Transverse colon (tissue), 4 donors: Measurements from ENCODE around the gene SGCG. TPM values are rescaled to one million over a fixed set of nuclear protein-coding genes. Genes with fewer than 3 reads are reported as not detected.
"Not testable (repeated sequence)": the region's sequence is repeated elsewhere in the genome, so short reads cannot be mapped to it uniquely, and the experiment has no call there.

Experiments used
- DNase-seq: peaks from one replicate; pipeline ENCODE4 v3.0.0-alpha.2; 2019
- H3K27ac ChIP-seq, 4 donors: fragments of 200-600 bp; sonication (generic); 2 replicates each; pipeline ENCODE4 v1.5.1; 2016 to 2018; ENCODE audit warnings: inconsistent platforms in 4 of 4
- H3K27me3 ChIP-seq: fragments of 200-600 bp; sonication (generic); 2 replicates; pipeline ENCODE4 v1.5.1; 2017; ENCODE audit warnings: inconsistent platforms
- H3K36me3 ChIP-seq, 4 donors: fragments of 200-600 bp; sonication (generic); 2 replicates each; pipeline ENCODE4 v1.5.1; 2017 to 2019; ENCODE audit warnings: inconsistent platforms in 4 of 4
- H3K4me1 ChIP-seq, 4 donors: fragments of 200-600 bp; sonication (generic); 2 replicates each; pipeline ENCODE4 v1.5.1; 2017 to 2020; ENCODE audit warnings: inconsistent platforms in 4 of 4
- H3K4me3 ChIP-seq, 4 donors: fragments of 200-600 bp; sonication (generic); 1 replicate in 1 of 4; 2 replicates in 3 of 4; pipeline versions ENCODE4 v1.5.1 to v1.6.1; 2017 to 2019; ENCODE audit warnings: inconsistent platforms in 4 of 4
- H3K9me3 ChIP-seq, 2 donors: fragments of 200-600 bp; sonication (generic); 2 replicates each; pipeline ENCODE4 v1.5.1; 2017 to 2019; ENCODE audit warnings: inconsistent platforms in 2 of 2
- EP300 ChIP-seq: sonication (generic); formaldehyde crosslinking; IDR thresholded peaks from one replicate; pipeline ENCODE4 v1.6.1; 2017; ENCODE audit warnings: antibody characterized with exemption, low read depth
- POLR2A ChIP-seq: fragments of 450-650 bp; IDR thresholded peaks from one replicate; pipeline ENCODE4 v1.6.1; 2016; ENCODE audit warnings: antibody characterized with exemption, mild to moderate bottlenecking, moderate library complexity
- POLR2AphosphoS5 ChIP-seq, 3 donors: sonication (generic); formaldehyde crosslinking; IDR thresholded peaks; one replicate each; pipeline ENCODE4 v1.6.1; 2016; ENCODE audit warnings: antibody characterized with exemption in 3 of 3
- WGBS, 2 donors: methylation state at CpG; one replicate each; pipeline ENCODE4 v1.1.5; 2018; ENCODE audit warnings: low coverage in 1 of 2; 5-methylcytosine and 5-hydroxymethylcytosine counted together
- in situ Hi-C, 4 donors: fragments of 200-750 bp; cut with MboI; loops; one replicate each; pipeline versions ENCODE4 v1.15.0 to v1.15.1; 2017; ENCODE audit warnings: low sequenced_read_pairs in 3 of 4, low pct_ligation_motif_present in 1 of 4, low pct_unique_long_range_greater_than_20kb in 1 of 4
- intact Hi-C: fragments of 100-400 bp; cut with DNase I; formaldehyde crosslinking; loops from one replicate; pipeline ENCODE4 v1.15.1; 2023; ENCODE audit warnings: low total_unique reads
- total RNA-seq, 4 donors: library from RNA; depleted of rRNA; stranded (reverse); fragments of >200 nt; gene quantifications; one replicate each; pipeline ENCODE4 v1.1.0, GENCODE V29; 2016
- TF ChIP-seq, protein P1 (sequence below), 5 experiments: fragments of 200-600 bp in 3 of 5; fragments of 450-650 bp in 2 of 5; sonication (generic) in 3 of 5; IDR thresholded peaks; 1 replicate in 2 of 5; 2 replicates in 3 of 5; pipeline ENCODE4 v1.5.1; 2016 to 2017; ENCODE audit warnings: antibody characterized with exemption in 5 of 5, inconsistent platforms in 3 of 5, mild to moderate bottlenecking in 2 of 5, moderate library complexity in 1 of 5

Gene SGCG
- total RNA-seq, 4 donors from 2014 or later = not detected

DNA sequence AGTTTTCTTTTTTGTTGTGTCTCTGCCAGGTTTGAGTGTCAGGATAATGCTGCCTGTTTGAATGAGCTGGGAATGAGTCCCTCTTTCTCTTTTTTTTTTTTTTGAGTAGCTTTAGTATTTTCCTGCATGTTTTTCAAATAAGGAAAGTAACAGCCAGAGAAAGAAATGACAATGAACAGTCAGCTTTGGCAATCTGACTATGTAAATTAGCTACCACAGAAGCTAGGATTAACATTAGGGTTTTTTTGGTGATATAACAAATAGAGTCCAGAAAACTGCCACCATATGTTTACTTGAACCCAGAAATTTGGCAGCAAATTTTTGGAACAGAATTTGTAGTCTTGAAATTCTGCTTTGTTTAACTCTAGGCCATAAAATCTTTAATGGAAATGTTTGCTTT lies 50.5 kb downstream of the SGCG start:
- intact Hi-C loops = no loop called here
- Histone ChIP-seq H3K4me3 (no peak overlapping the region), H3K9me3 (no peaks in the 10 kb centered on the region), H3K27ac (no peak overlapping the region), H3K27me3 (no peaks in the 10 kb centered on the region), H3K36me3 (no peaks in the 10 kb centered on the region), H3K4me1 (no peaks in the 10 kb centered on the region)
- TF ChIP-seq EP300 (no peak), POLR2A (no peak), POLR2AphosphoS5 (IDR thresholded peaks at IDR 0.05) (no peak)
- TF ChIP-seq, protein P1, sequence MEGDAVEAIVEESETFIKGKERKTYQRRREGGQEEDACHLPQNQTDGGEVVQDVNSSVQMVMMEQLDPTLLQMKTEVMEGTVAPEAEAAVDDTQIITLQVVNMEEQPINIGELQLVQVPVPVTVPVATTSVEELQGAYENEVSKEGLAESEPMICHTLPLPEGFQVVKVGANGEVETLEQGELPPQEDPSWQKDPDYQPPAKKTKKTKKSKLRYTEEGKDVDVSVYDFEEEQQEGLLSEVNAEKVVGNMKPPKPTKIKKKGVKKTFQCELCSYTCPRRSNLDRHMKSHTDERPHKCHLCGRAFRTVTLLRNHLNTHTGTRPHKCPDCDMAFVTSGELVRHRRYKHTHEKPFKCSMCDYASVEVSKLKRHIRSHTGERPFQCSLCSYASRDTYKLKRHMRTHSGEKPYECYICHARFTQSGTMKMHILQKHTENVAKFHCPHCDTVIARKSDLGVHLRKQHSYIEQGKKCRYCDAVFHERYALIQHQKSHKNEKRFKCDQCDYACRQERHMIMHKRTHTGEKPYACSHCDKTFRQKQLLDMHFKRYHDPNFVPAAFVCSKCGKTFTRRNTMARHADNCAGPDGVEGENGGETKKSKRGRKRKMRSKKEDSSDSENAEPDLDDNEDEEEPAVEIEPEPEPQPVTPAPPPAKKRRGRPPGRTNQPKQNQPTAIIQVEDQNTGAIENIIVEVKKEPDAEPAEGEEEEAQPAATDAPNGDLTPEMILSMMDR (IDR thresholded peaks at IDR 0.05) = no peak
- DNase-seq = no peak
- in situ Hi-C loops = no loop called here

DNA sequence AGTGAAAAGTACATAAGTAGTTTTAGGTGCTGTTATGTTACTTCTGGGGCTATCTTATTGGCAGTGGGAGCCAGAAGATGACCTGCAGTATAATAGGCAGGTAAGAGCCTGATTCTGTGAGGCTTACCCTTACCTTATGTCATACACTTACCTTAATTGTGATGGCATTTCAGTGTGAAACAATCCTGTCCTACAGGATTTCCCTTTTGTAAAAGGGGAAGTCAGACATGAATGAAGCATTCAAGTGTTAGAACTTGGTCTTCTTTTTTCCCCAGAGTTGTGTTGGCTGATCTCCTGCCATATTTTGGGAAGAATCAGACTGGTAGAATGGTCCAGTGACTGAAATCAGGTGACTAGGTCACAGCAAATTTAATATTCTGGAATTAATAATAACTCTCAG lies 55.2 kb downstream of the SGCG start:
- no peak overlapping the region for H3K27ac ChIP-seq
- no peaks in the 10 kb centered on the region for H3K9me3 ChIP-seq
- no peak for TF ChIP-seq EP300
- TF ChIP-seq POLR2A = no peak
- no peak for TF ChIP-seq POLR2AphosphoS5 (IDR thresholded peaks at IDR 0.05)
- TF ChIP-seq, protein P1 (IDR thresholded peaks at IDR 0.05) = no peak
- no peaks in the 10 kb centered on the region for H3K36me3 ChIP-seq
- no peaks in the 10 kb centered on the region for H3K27me3 ChIP-seq
- no peak overlapping the region for H3K4me3 ChIP-seq
- intact Hi-C loops (no loop called here), in situ Hi-C loops (no loop called here)
- DNase-seq = no peak
- H3K4me1 ChIP-seq = no peaks in the 10 kb centered on the region

DNA sequence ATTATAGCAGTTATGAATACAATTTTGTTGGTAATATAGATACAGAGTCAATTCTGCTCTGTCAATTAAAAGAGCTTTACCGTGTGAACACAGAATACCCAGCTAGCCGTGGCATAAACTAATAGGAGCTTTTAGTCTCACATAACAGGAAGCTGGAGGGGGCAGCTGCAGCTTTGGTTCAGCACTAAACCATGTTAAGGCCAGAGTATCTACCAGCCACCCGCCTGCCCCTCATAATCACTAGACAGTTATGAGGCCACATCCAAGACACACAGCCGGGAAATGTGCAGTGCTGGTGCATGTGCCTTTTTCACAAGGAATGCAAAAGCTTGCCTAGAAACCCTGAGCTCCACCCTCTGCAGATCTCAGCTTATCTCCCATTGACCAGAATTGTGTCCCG lies 62.3 kb downstream of the SGCG start:
- no peaks in the 10 kb centered on the region for H3K9me3 ChIP-seq
- no peak overlapping the region for H3K4me3 ChIP-seq
- 56 to 67% methylated on average over 3 to 5 of the region's 5 CpGs for WGBS, 2 donors
- DNase-seq = no peak
- H3K27ac ChIP-seq = no peak overlapping the region
- intact Hi-C loops = no loop called here
- H3K4me1 ChIP-seq = no peaks in the 10 kb centered on the region
- H3K36me3 ChIP-seq = no peaks in the 10 kb centered on the region
- H3K27me3 ChIP-seq = no peaks in the 10 kb centered on the region
- in situ Hi-C loops = no loop called here
- TF ChIP-seq POLR2AphosphoS5 (IDR thresholded peaks at IDR 0.05) = no peak

DNA sequence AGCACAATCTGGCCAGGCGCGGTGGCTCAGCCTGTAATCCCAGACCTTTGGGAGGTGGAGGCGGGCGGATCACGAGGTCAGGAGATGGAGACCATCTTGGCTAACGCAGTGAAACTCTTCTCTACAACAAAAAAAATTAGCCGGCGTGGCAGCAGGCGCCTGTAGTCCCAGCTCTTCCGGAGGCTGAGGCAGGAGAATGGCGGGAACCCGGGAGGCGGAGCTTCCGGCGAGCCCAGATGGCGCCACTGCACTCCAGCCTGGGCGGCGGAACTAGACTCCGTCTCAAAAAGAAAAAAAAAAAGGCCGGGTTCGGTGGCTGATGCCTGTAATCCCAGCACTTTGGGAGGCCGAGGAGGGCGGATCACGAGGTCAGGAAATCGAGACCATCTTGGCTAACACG lies 67.6 kb downstream of the SGCG start:
- in situ Hi-C loops, intact Hi-C loops: not testable (repeated sequence)

DNA sequence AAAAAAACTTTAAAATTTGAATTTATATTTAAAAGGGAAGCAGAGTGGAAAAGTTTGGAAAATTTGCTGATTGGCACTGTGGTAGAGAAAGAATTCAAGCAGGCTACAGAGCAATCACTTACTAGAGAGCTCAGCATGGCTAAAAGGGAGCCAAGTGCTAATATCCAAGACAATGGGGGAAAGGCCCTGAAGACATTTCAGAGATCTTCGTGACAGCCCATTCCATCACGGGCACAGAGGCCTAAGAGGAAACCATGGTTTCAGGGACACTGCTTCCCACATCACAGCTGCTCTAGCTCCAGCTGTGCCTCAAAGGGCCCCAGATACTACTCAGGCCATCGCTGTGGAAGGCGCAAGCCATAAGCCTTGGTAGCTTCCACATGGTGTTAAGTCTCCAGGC lies 73.7 kb downstream of the SGCG start:
- TF ChIP-seq, protein P1 (IDR thresholded peaks at IDR 0.05) = no peak
- TF ChIP-seq POLR2A (no peak), EP300 (no peak), POLR2AphosphoS5 (IDR thresholded peaks at IDR 0.05) (no peak)
- no peak overlapping the region for H3K27ac ChIP-seq
- in situ Hi-C loops (no loop called here), intact Hi-C loops (no loop called here)
- H3K27me3 ChIP-seq = no peaks in the 10 kb centered on the region
- H3K4me1 ChIP-seq = no peaks in the 10 kb centered on the region
- no peak for DNase-seq
- no peaks in the 10 kb centered on the region for H3K9me3 ChIP-seq
- no peak overlapping the region for H3K4me3 ChIP-seq
- H3K36me3 ChIP-seq = no peaks in the 10 kb centered on the region
- 90% methylated on average over 4 of the region's 4 CpGs; no CpG with 5 or more reads in 1 of the 2 donors for WGBS, 2 donors

More for the DNA sequence above, 67.6 kb downstream of the SGCG start:
- H3K36me3 ChIP-seq, H3K4me3 ChIP-seq, DNase-seq, H3K4me1 ChIP-seq, H3K27me3 ChIP-seq, H3K27ac ChIP-seq, H3K9me3 ChIP-seq: not testable (repeated sequence)
- 94 to 100% methylated on average over 2 to 26 of the region's 26 CpGs for WGBS, 2 donors
